Thyroid gland (tissue), 4 donors: ENCODE measurements around the gene RSPH9.

Experiments used
- POLR2A ChIP-seq, 2 donors: fragments of 450-650 bp; IDR thresholded peaks; one replicate each; pipeline ENCODE4 v1.6.1; 2017; ENCODE audit warnings: antibody characterized with exemption in 2 of 2, mild to moderate bottlenecking in 2 of 2, moderate library complexity in 1 of 2
- TF ChIP-seq, protein P1 (sequence below), 6 experiments: fragments of 200-600 bp in 3 of 6; fragments of 450-650 bp in 3 of 6; sonication (generic) in 3 of 6; IDR thresholded peaks; one replicate each; pipeline ENCODE4 v1.5.1; 2016 to 2019; ENCODE audit warnings: antibody characterized with exemption in 6 of 6, mild to moderate bottlenecking in 2 of 6, inconsistent platforms in 1 of 6, moderate library complexity in 1 of 6

DNA sequence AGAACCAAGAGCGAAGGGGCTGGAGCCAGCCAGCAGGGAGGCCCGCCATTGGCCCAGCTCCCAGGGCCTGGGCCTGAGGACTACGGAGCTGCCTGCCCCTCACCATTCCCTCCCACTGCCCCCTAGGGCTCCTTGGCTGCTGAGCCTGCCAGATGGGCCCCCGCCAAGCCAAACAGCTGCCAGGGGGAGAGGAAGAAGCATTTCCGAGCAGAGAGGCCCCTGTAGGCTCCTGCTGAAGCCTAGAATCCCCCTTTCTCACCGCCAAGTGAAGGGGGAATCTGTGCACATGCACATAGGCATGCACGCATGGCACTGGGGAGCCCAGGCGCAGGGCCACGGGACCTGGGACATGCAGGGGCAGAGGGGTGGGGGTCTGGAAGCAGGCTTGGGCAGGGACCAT lies 71.3 kb downstream of the RSPH9 start:
- TF ChIP-seq, protein P1, sequence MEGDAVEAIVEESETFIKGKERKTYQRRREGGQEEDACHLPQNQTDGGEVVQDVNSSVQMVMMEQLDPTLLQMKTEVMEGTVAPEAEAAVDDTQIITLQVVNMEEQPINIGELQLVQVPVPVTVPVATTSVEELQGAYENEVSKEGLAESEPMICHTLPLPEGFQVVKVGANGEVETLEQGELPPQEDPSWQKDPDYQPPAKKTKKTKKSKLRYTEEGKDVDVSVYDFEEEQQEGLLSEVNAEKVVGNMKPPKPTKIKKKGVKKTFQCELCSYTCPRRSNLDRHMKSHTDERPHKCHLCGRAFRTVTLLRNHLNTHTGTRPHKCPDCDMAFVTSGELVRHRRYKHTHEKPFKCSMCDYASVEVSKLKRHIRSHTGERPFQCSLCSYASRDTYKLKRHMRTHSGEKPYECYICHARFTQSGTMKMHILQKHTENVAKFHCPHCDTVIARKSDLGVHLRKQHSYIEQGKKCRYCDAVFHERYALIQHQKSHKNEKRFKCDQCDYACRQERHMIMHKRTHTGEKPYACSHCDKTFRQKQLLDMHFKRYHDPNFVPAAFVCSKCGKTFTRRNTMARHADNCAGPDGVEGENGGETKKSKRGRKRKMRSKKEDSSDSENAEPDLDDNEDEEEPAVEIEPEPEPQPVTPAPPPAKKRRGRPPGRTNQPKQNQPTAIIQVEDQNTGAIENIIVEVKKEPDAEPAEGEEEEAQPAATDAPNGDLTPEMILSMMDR (IDR thresholded peaks at IDR 0.05): no peak
- TF ChIP-seq POLR2A (IDR thresholded peaks at IDR 0.05): no peak
